H1 (cell line): Measurements from ENCODE around the gene CREB3L1. TPM values are rescaled to one million over a fixed set of nuclear protein-coding genes. Genes with fewer than 3 reads are reported as not detected.

Experiments
- CEBPB ChIP-seq: IDR thresholded peaks from 2 replicates; pipeline ENCODE4 v1.6.1; 2012; ENCODE audit warnings: low read depth, low read length
- GTF2F1 ChIP-seq: IDR thresholded peaks from 2 replicates; pipeline ENCODE4 v1.6.1; 2012; ENCODE audit warnings: low read depth, low read length, improper control_type of control experiment, borderline replicate concordance
- RBBP5 ChIP-seq: IDR thresholded peaks from 2 replicates; pipeline ENCODE4 v1.7.1; 2012; ENCODE audit warnings: low read depth, mild to moderate bottlenecking, inconsistent platforms, low read length, moderate library complexity, borderline replicate concordance
- SP2 ChIP-seq: IDR thresholded peaks from 2 replicates; pipeline ENCODE4 v1.6.1; 2012; ENCODE audit warnings: mild to moderate bottlenecking, low read length, inconsistent platforms
- SUZ12 ChIP-seq: fragments of 200-600 bp; sonication (generic); IDR thresholded peaks from 2 replicates; pipeline ENCODE4 v1.6.1; 2012; ENCODE audit warnings: mild to moderate bottlenecking, inconsistent platforms, low read length, moderate library complexity, mixed read lengths
- polyA plus RNA-seq, 7 experiments: library from polyadenylated mRNA; depleted of rRNA in 3 of 7; stranded (reverse) in 5 of 7; unstranded in 2 of 7; fragments of >200 nt in 5 of 7; fragments of 200-250 nt in 2 of 7; gene quantifications; 1 replicate in 5 of 7; 2 replicates in 1 of 7; 4 replicates in 1 of 7; pipeline versions ENCODE4 v1.2.1 to v1.2.3, GENCODE V29; 2011 to 2013; ENCODE audit warnings: missing spikeins in 2 of 7, mixed read lengths in 2 of 7
- total RNA-seq: library from RNA; stranded (reverse); fragmentation: NEBNext Ultra II Directional; extraction: Animal tissue kit (Norgen Biotek cat#: 25700); gene quantifications from 2 replicates; pipeline ENCODE4 v1.2.1, GENCODE V29; 2021
- TF ChIP-seq, protein P1 (sequence below): fragments of 300-600 bp; sonication (generic); IDR thresholded peaks from 2 replicates; pipeline ENCODE4 v1.7.1; 2012; ENCODE audit warnings: low read length, moderate library complexity, mild to moderate bottlenecking, inconsistent platforms; ENCODE audit not compliant: insufficient replicate concordance
- TF ChIP-seq, protein P2 (sequence below): IDR thresholded peaks from 2 replicates; pipeline ENCODE4 v1.6.1; 2012; ENCODE audit warnings: inconsistent platforms
- TF ChIP-seq, protein P3 (sequence below), 3 experiments: IDR thresholded peaks; 1 replicate in 2 of 3; 2 replicates in 1 of 3; pipeline versions ENCODE4 v1.5.1 to v1.6.1; 2011; ENCODE audit warnings: low read length in 3 of 3, mild to moderate bottlenecking in 3 of 3, inconsistent platforms in 2 of 3, low read depth in 1 of 3, moderate library complexity in 1 of 3; ENCODE audit not compliant: insufficient read depth in 1 of 3; ENCODE audit errors: control extremely low read depth in 1 of 3

CREB3L1 gene
- total and polyA plus RNA-seq, 2 of the 8 experiments (the other 6 are each of a cell fraction or from before 2014, with no cell fraction given) = 4.1 to 12.7 TPM

DNA sequence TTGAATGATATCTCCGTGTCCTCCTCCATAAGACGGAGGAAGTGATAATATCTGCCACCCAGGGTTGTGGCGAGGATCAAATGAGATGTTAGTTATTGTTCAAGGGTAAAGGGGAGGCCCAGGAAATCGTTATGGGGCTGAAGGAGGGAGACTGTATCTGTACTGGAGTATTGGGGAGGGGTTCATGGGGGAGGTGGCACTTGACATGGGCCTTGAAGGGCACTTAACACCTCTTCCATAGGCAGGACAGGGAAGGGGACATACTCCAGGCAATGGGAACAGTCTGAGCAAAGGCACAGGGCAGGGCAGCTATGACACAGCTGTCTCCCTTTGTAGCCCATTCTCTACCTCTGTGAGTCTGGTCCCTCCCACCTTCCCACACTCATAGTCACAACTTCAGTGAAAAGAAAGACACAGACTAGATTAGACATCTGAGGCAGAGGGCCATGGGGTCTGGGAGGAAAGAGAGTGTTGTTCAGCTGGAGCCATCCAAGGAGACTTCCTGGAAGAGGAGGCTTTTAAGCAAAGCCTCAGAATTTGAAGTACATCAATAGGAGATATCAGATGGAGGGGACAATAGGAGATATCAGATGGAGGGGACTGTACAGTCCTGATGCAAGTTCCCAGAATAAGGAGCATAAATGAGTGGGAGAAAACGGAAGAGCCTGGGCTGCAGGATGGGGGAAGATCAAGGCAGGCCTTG is 54.0 kb downstream of the CREB3L1 start (continued):
- TF ChIP-seq, protein P1, sequence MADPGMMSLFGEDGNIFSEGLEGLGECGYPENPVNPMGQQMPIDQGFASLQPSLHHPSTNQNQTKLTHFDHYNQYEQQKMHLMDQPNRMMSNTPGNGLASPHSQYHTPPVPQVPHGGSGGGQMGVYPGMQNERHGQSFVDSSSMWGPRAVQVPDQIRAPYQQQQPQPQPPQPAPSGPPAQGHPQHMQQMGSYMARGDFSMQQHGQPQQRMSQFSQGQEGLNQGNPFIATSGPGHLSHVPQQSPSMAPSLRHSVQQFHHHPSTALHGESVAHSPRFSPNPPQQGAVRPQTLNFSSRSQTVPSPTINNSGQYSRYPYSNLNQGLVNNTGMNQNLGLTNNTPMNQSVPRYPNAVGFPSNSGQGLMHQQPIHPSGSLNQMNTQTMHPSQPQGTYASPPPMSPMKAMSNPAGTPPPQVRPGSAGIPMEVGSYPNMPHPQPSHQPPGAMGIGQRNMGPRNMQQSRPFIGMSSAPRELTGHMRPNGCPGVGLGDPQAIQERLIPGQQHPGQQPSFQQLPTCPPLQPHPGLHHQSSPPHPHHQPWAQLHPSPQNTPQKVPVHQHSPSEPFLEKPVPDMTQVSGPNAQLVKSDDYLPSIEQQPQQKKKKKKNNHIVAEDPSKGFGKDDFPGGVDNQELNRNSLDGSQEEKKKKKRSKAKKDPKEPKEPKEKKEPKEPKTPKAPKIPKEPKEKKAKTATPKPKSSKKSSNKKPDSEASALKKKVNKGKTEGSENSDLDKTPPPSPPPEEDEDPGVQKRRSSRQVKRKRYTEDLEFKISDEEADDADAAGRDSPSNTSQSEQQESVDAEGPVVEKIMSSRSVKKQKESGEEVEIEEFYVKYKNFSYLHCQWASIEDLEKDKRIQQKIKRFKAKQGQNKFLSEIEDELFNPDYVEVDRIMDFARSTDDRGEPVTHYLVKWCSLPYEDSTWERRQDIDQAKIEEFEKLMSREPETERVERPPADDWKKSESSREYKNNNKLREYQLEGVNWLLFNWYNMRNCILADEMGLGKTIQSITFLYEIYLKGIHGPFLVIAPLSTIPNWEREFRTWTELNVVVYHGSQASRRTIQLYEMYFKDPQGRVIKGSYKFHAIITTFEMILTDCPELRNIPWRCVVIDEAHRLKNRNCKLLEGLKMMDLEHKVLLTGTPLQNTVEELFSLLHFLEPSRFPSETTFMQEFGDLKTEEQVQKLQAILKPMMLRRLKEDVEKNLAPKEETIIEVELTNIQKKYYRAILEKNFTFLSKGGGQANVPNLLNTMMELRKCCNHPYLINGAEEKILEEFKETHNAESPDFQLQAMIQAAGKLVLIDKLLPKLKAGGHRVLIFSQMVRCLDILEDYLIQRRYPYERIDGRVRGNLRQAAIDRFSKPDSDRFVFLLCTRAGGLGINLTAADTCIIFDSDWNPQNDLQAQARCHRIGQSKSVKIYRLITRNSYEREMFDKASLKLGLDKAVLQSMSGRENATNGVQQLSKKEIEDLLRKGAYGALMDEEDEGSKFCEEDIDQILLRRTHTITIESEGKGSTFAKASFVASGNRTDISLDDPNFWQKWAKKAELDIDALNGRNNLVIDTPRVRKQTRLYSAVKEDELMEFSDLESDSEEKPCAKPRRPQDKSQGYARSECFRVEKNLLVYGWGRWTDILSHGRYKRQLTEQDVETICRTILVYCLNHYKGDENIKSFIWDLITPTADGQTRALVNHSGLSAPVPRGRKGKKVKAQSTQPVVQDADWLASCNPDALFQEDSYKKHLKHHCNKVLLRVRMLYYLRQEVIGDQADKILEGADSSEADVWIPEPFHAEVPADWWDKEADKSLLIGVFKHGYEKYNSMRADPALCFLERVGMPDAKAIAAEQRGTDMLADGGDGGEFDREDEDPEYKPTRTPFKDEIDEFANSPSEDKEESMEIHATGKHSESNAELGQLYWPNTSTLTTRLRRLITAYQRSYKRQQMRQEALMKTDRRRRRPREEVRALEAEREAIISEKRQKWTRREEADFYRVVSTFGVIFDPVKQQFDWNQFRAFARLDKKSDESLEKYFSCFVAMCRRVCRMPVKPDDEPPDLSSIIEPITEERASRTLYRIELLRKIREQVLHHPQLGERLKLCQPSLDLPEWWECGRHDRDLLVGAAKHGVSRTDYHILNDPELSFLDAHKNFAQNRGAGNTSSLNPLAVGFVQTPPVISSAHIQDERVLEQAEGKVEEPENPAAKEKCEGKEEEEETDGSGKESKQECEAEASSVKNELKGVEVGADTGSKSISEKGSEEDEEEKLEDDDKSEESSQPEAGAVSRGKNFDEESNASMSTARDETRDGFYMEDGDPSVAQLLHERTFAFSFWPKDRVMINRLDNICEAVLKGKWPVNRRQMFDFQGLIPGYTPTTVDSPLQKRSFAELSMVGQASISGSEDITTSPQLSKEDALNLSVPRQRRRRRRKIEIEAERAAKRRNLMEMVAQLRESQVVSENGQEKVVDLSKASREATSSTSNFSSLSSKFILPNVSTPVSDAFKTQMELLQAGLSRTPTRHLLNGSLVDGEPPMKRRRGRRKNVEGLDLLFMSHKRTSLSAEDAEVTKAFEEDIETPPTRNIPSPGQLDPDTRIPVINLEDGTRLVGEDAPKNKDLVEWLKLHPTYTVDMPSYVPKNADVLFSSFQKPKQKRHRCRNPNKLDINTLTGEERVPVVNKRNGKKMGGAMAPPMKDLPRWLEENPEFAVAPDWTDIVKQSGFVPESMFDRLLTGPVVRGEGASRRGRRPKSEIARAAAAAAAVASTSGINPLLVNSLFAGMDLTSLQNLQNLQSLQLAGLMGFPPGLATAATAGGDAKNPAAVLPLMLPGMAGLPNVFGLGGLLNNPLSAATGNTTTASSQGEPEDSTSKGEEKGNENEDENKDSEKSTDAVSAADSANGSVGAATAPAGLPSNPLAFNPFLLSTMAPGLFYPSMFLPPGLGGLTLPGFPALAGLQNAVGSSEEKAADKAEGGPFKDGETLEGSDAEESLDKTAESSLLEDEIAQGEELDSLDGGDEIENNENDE = no peak
- no peak for TF ChIP-seq GTF2F1
- TF ChIP-seq SUZ12 = no peak
- TF ChIP-seq, protein P2, sequence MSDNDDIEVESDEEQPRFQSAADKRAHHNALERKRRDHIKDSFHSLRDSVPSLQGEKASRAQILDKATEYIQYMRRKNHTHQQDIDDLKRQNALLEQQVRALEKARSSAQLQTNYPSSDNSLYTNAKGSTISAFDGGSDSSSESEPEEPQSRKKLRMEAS = no peak
- no peak for TF ChIP-seq CEBPB
- TF ChIP-seq, protein P3, sequence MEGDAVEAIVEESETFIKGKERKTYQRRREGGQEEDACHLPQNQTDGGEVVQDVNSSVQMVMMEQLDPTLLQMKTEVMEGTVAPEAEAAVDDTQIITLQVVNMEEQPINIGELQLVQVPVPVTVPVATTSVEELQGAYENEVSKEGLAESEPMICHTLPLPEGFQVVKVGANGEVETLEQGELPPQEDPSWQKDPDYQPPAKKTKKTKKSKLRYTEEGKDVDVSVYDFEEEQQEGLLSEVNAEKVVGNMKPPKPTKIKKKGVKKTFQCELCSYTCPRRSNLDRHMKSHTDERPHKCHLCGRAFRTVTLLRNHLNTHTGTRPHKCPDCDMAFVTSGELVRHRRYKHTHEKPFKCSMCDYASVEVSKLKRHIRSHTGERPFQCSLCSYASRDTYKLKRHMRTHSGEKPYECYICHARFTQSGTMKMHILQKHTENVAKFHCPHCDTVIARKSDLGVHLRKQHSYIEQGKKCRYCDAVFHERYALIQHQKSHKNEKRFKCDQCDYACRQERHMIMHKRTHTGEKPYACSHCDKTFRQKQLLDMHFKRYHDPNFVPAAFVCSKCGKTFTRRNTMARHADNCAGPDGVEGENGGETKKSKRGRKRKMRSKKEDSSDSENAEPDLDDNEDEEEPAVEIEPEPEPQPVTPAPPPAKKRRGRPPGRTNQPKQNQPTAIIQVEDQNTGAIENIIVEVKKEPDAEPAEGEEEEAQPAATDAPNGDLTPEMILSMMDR (IDR thresholded peaks at IDR 0.05; ENCODE audit: control extremely low read depth in 1 of 3, insufficient read depth in 1 of 3, low read depth in 1 of 3, low read length in 3 of 3) = no peak
- no peak for TF ChIP-seq RBBP5
- no peak for TF ChIP-seq SP2
